NCI-H2196 treated with DMSO at 0.1 percent for 48 hours (cell line): Measurements from ENCODE around the gene SLC27A1.
"Not testable (repeated sequence)": the region's sequence is repeated elsewhere in the genome, so short reads cannot be mapped to it uniquely, and the experiment has no call there.

Experiments
- DNase-seq: peaks from one replicate; lab custom pipeline; 2025; ENCODE audit not compliant: unreplicated experiment; lab: John Stamatoyannopoulos, UW

The SLC27A1 gene

GRCh38 chr19:17456127-17456526 is 14.2 kb upstream of the SLC27A1 start:
- DNase-seq = no peak

- no peak for DNase-seq
Observed at GRCh38 chr19:17457616-17458015, 12.7 kb upstream of the SLC27A1 start.

- no peak for DNase-seq
Observed at GRCh38 chr19:17458970-17459369, 11.4 kb upstream of the SLC27A1 start.

GRCh38 chr19:17460372-17461230 is 9.7 kb upstream of the SLC27A1 start, which contains the start of gene NXNL1:
NXNL1 (minus strand) TSS chr19:17460926; CDS start chr19:17460869, 57 bp downstream.
- DNase-seq = no peak

GRCh38 chr19:17466487-17466850 is 3.9 kb upstream of the SLC27A1 start:
- DNase-seq = no peak

- no peak for DNase-seq
Observed at GRCh38 chr19:17467471-17468301, 2.6 kb upstream of the SLC27A1 start.

- DNase-seq = no peak
Observed at GRCh38 chr19:17468302-17469091, 1.8 kb upstream of the SLC27A1 start.

GRCh38 chr19:17469092-17469480 is 1.2 kb upstream of the SLC27A1 start:
- DNase-seq = no peak

- DNase-seq = peak; percentile 96
Observed at GRCh38 chr19:17469481-17470067, 750 bp upstream of the SLC27A1 start.

GRCh38 chr19:17471410-17472125 is 1.2 kb downstream of the SLC27A1 start:
- DNase-seq = no peak

- DNase-seq = no peak
Observed at GRCh38 chr19:17473041-17473440, 2.7 kb downstream of the SLC27A1 start.

GRCh38 chr19:17475011-17475540 is 4.8 kb downstream of the SLC27A1 start:
- DNase-seq = not testable (repeated sequence)

- peak; percentile 86 for DNase-seq
Observed at GRCh38 chr19:17475541-17476115, 5.3 kb downstream of the SLC27A1 start.

- no peak for DNase-seq
Observed at GRCh38 chr19:17479325-17479791, 9.0 kb downstream of the SLC27A1 start.

- DNase-seq = no peak
Observed at GRCh38 chr19:17481986-17482385, 11.7 kb downstream of the SLC27A1 start.

- DNase-seq = no peak
Observed at GRCh38 chr19:17482877-17483604, 12.7 kb downstream of the SLC27A1 start.

- no peak for DNase-seq
Observed at GRCh38 chr19:17483605-17484002, 13.3 kb downstream of the SLC27A1 start.

- DNase-seq = no peak
Observed at GRCh38 chr19:17484520-17485185, 14.3 kb downstream of the SLC27A1 start.
